Activated CD4-positive, CD25-positive, alpha-beta regulatory T cell treated with anti-CD3 and anti-CD28 coated beads, Interleukin-2, amount 50 U/mL, for 24 hours (primary cell): ENCODE data around the gene WLS.
"Not testable (repeated sequence)": the region's sequence is repeated elsewhere in the genome, so short reads cannot be mapped to it uniquely, and the experiment has no call there.

Experiments used
- ATAC-seq, 2 donors: fragments of 150-1000 bp; cut with Tn5 transposase; one replicate each; pipeline ENCODE4 v1.10.0; 2021; ENCODE audit warnings: mild to moderate bottlenecking in 1 of 2, moderate library complexity in 1 of 2

The WLS gene

DNA sequence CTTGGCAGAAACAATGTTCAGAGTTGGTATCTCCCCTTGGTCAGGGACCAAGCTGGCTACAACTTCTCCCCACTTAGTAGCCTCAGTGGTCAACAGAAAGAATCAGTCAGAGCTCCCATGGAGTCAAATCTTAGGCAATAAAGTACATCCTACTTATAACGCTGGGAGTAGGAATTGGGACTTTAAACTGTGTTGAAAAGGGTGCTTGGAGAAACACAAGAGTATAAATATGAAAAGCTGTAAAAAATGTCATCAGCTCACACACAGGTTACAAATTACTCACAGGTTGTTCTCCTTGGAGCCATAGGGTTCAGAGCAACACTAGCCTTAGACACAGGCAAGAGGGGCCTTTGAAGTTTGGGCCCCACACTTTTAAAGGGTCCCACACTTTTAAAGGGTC, 67.4 kb downstream of the WLS start:
- no peak for ATAC-seq

DNA sequence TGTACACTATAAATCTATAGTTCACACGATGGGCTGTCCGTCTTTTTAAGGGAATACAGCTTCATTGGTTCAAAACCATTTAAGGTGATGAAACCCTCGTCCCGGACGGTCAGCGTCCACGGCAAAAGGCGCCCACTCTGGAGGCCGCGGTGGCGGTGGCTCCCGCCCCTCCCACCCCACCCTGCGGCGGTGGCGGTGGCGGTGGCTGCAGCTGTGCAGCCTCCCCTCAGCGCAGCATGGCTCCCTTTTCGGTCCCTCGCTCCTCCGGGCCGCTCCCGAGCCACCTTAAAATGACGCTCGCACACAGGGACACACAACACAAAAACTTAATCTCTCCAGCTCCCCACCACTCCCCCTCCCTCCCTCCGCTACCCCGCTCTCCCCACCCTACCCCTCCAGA, 69.1 kb downstream of the WLS start:
- no peak for ATAC-seq

DNA sequence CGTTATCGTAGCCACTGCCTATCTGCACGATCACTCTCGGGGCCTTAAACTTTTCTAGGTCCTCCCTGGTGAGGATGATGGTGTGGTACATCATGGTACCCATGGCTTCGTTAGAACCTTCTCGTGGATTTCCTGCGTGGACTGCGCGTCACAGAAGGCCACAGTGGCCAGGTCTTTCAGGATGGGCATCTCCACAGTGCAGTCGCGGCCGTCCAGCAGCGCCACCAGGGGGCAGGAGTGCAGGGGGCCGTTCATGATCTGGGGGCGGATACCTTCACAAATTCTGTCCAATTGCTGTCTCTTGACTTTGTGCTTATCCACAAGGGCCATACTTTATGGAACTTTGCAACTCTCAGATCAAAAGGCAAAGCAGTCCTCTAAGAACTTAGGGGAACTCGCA, 69.6 kb downstream of the WLS start:
- ATAC-seq: no peak

DNA sequence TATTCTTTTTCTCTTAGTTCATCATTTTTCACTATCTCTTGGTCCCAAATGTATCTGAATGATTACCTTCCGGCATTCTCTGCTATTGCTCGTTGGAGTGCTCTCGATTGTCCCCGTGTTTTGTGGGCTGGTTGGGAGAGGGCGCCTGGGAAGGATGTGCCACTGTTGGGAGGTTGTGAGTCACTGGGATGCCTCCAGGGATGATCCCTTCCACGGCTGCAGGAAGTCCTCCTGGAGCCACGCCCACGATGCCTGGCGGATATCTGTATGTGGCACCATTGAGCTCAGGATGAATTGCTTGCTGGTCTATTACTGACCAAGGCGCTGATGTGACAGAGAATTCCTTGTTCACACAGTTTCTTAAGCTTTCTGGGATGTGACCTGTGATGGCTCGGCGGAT, 70.7 kb downstream of the WLS start:
- ATAC-seq: not testable (repeated sequence)

DNA sequence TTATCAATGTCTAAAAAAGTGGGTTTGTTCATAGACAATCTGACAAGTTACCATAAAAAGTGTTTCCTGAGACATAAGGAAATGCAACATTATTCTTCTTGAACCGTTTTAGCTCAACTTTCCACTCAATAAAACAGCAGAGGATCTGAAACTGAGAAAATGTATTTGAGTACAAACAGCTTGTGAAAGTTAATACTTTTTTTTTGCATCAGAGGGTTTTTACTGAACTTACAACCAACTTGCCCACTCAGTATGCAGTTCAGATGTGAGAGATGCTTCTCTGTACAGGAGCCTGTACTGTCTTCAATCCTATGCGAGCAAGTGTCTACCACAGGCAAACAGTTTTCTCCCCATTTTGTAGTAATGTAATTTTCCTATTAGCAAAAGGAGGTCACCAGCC, 71.4 kb downstream of the WLS start:
- not testable (repeated sequence) for ATAC-seq

DNA sequence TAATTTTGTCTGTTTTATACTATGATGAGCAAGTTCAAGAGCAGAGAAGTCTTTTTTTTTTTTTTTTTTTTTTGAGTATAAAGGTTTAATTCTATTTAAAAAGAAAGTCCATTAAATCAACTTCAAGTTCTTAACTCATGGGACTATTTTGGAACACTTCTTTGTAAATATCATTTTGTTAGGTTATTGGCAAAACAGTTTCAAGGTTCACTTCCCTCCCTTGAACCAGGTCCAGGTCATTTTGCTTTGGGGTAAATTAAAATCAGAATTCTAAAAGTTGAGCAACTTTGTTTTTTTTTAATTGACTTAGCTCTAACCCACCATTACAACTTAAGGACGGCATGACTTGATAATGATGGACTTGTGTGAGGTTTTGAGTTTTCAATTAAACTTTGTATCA, 72.3 kb downstream of the WLS start:
- ATAC-seq: no peak

DNA sequence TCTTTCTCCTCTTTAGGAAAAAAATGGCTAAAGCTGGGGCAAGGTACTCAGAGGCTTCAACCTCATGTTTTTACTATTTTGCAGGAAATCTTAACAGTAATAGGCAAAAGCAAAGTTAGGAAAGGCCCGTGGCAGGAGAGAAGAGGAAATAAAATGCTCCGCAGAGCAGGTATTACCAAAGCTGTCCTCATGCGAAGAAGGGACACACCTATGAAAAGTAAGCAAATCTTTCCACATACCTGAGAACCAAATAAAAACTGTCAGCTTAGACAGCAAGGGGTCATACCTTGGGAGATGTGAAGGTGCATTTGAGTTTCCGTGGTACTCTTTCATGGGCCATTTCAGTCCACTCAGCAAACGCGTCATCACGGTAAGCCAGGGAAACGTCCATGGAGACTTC, 73.5 kb downstream of the WLS start:
- no peak for ATAC-seq

DNA sequence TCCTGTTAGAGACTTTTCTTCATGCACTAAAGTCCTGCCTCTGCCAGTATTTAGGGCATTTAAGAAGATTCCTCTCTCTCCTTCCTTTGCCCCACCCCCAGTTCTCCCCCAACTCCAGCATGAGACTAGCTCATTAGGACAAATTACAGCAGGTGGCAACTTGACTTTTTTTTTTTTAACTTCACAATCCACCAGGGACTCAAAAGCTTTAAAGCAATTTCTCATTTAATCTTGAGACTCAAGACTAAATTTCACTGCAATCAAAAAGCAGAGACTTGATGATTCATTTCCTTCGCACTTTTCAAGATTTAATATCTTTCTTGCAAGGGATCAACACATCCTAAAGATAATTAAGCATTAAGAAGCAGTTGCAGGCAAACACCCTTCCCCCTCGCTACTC, 74.9 kb downstream of the WLS start:
- ATAC-seq: no peak

DNA sequence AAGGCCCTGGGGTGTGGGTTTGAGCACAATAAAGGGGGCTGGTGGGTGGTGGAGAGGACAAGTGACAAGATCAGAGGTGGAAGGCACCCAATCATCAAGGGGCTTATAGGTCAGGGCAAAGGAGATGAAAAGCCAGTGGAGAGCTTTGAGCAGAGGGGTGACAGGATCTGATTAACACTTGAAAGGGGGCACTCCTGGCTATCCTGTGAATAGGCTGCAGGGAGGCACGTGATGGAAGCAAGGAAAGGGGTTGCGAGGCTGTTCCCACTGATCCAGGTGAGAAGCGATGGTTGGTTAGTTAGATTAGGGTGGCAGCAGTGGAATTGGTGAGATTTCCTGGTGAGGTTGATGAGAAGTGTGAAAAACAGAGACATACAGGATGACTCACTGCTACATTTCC, 80.6 kb downstream of the WLS start:
- no peak for ATAC-seq

DNA sequence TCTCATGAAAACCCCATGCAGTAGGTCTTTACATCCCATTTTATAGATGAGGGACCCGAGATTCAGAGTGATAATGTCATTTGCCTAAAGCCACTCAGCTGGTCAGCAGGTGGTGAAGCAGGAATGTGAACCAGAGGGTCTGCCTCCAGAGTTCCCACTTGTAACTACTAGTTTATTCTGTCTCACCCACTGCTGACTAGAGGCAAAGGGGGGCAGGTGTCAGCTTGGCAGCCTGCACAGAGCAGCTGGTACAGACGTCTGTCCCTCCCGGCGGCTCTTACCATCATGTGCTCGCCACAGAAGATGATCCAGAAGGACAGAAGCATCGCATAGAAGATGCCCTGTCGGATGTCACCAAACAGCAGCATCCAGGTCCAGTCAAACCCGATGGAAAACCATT, 82.4 kb downstream of the WLS start:
- ATAC-seq: no peak

DNA sequence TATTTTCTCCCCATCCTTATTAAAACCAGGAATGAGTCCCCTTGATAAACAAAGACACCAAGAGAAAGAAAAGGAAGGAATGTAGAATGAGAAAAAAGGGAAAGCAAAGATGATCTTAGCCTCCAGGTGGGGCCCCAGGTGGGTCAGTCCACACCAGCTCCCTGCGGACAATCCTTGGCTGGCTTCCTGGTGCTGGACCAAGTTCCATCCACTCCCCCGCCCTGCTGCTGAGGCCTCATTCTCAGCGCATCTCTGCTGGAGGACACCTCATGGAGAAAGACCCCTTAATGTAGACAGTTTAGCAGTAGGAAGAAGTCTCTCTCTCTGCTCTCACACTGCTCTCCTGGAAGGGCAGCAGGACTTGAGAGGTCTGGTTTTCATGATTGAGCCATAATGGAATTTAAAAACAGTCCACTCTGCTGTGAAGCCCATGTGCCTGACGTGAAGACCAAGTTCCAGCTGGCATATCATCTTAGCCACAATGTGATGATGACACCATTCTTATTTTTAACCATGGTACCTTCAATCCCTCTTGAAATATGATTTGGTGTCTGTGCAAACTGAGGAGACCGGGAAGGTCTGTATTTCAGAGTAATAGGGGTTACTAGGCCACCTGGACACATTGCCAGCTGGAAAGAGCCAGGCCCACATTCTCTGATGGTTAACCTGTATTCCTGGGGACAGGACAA, 83.1 kb downstream of the WLS start:
- no peak for ATAC-seq

DNA sequence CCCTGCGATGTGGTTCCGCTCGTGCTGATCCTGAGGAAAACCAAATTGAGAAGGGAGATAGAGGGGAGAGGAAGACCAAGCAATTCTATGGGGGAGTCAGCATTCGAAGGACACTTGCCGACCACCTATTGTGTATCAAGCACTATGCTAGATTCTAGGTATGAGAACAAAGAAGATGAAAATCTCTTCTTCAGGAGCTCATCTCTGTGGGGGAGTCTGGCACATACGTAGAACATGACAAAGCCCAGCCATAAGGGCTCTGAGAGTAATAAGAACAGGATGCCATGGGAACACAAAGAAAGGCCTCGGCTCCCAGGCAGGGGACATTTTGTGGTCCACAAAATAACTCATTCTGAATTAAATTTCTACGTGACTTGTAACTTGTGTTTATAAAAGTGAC, 83.7 kb downstream of the WLS start:
- ATAC-seq: no peak

DNA sequence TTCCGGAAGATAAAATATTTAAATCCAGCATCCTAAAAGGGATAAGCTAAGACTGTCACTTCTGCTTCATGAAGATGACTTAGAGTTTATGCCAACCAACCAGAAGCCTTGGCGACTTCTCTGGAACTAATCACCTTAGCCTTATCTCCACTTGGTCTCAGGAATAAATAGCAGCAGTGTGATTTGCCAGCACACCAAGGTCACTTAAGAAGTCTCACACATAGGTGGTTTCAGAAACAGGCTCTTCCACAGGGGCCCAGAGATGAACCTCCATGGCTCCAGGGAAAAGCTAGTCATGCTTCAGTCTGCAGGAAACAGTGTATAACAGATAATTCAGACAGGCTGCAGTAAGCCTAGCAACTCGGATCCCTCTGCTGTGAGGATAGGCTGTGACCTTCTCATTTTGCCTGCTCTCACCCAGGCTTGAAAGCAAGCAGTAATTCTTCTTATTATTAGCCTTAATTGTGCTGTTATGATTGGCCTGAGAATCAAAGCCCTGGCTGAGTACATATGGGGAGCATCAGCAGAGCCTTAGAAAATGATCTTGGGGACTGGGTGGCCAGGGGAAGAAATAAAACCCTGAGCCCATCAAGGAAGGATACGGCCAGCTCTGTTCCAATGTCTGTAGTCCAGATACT, 84.7 kb downstream of the WLS start:
- no peak for ATAC-seq

DNA sequence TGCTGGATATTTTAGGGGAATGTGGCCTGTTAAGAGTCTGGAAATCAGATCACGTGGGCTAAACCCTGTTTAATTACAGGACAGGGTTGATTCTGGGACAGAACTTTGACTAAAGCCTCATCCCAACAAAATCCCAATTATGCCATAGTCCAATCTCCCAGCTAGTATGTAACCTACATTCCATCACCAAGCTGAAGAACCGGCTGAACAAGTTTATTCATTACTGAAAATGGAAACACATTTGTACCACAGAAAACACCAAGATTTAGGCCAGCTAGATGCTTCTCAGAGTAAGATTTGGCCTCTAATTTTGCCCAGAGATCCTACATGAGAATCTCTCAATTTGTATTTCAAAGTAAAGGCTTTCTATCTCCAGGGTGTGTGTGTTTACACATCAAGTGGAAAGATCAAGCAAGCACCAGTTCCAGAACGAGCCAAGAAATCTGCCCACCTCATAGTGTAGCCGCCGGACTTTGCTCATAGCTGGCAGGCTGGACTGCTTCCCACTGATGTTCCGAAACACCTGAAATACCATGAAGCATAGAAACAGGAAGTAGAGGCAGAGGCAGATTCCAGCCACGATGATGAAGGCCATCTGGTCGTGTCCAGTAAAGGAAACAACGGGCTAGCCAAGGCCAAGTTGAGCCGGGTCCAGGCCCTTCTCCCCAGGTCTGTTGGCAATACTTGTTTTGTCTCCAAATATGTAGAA, 86.8 kb downstream of the WLS start:
- no peak for ATAC-seq

DNA sequence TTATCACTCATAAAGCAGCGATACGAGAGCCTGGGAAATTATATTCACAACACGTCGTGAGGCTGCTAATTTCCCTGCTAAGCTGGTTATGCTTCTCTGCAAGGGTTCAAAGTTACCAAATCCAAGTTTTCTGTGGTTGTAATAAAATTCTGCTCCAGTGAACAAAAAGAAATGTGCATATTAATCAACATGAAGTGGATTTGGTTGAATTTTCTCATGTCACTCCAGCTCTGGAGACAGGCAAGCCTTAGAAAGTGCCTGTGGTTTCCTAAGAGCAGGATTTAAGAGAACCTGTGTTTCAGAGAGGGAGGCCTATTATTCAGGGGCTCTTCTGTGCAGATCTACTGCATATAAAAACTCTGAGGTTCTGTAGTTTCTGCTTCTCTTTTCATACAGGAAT, 87.5 kb downstream of the WLS start:
- ATAC-seq: no peak

DNA sequence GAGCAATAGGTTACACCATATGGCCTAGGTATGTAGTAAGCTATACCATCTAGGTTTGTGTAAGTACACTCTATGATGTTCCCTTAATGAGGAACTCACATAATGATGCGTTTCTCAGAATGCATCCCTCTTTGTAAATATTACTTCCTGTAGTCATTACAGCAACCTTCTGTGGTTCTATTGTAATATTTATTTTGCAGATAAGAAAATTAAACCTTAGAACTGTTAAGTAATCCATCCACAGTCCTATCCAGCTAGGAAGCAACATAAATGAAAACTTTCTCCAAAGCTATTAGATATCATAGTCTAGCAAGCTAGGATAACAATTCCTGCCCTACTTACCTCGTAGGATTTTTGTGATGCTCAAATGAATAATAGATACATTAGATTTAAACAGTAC, 88.7 kb downstream of the WLS start:
- no peak for ATAC-seq

DNA sequence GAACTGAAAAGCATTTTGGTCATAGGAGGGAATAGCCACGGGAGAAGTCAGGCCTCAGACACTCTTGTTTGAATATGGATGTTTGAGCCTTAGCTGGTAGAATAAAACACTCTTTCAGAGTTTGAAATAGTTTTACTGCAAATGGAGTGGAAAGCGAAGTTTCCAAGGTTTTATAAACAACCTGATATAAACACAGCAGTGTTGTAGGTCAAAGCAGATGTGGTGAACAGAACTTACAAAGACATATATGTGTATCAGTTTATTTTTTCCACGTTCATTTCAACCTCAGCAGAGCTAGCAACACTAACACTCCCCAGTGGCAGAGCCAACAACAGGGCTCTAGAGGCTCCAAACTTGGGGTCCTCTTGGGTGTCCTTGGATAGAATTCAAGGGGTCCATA, 89.9 kb downstream of the WLS start:
- no peak for ATAC-seq

DNA sequence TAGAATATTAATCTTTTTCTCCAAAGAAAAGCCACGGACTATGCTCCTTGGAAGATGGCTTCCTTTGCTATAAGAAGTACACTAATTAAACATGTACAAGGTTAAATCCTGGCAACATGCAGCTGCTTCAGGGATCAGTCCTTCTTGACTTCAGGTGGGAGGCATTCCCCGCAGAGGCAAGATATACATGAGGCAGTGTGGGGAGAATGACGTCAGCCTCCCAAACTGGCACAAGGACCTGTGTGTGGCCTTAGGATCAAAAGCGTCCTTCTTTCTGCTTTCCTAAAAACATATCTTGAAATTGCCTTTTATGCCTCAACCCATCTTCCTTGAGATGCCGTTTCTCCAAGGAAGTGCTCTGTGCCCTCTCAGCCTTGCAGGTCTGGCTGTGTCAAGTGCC, 90.3 kb downstream of the WLS start:
- ATAC-seq: no peak

DNA sequence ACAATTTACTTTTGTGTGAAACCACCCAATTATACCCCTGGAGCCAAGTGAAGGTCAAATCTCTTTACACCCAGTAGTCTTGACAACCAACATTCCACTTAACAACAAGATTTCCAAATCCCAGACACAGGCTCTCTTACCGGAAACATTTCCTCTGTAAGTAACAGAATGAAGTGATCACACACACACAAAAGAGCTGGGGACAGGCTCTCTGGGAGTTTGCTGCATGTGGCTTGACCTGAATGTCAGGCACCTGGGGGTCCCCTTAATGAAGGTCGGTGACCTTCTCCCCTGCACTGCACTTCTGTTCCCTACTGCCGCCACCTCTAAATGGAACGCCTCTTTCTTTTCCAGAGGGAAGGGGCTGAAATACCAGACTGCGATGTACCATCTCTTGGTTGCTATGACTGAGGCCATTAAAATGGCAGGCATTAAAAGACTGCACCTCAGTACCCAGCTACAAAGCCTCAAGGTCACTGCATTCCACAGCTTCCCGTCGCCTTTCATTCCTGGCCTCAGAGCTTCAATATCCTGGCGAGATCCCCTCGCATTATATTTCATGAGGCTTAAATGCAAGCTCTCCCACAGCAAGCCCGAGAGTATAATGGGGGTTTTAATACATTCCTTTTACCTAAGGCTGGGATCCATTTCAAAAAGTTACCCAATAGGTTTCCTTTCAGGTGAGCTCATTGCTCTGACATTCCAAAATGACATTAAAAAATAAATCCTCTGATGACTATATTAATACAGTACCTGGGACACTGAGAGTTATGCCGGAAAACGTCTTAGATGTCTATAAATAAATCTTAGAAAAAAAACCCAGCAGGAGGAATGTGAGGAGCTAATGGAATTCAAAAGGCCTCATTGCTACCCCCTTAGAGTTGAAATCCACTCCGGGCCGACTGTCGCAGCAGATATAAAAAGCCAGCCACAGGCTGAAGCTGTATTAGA, 91.0 kb downstream of the WLS start:
- ATAC-seq: no peak

DNA sequence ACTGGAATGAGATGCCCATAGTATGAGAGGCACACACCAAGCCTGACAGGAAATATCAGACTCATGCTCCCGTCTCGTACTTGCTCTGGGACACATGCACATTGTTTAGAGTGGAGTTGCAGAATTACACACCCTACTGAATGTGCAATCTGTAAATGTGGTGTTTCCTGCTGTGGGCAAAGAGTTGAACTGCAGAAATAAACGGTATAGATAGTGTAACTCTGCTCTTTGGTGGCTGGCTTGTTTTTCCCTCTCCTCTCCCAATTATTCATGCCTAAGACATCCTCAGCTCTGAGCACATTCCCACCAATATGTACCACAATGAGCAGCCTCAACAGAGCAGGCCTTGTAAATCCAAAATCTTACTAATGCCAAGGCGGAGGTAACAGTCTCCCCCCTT, 91.8 kb downstream of the WLS start:
- no peak for ATAC-seq

DNA sequence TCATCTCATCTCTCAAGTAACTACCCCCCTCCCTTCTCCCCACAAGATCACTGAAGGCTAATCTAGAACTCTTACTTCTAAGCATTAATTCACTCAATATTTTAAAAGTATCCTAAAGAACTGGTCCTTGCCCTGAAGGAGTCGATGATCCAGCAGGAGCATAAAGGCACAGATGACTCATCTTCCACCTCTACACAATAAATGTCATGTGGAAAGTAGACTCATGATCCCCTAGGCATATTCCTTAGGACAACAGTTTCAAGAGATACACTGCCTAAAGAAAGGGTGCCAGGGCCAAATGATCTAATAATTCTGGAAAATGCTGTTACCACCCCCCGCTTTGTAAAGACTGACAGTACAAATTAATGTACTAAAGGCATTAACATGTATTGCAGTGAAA, 96.1 kb downstream of the WLS start:
- ATAC-seq: no peak

DNA sequence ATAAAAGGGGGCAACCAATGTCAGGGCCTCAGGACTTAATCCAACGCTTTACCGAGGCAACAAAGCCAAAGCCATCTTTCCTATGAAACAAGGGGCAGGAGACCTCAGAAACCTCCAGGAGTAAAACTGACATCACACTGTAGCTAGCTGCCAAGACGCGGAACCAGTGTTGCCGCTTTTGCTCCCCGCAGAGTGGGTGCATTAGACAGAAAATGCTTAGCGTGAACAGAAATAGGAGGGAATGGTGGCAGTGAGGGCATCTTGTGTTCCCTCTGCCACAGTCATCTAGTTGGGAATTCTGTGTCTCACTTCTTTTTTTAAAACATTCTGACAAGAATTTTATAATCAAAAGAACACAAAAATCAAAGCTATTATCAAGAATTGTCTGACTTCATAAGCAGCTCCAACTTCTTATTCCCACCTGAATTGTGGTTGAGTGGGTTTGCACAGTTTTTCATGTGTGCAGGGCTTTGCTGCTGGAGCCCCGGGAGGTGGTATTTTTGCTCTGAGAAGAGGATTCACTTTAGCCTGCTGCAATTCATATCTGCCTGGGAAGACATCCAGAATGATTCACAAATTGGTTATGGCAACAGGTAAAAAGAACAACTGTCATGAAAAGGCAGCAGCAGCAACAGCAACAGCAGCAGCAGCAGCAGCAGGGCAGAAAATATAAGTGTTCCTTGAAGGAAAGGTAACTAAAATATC, 99.7 kb downstream of the WLS start:
- no peak for ATAC-seq

DNA sequence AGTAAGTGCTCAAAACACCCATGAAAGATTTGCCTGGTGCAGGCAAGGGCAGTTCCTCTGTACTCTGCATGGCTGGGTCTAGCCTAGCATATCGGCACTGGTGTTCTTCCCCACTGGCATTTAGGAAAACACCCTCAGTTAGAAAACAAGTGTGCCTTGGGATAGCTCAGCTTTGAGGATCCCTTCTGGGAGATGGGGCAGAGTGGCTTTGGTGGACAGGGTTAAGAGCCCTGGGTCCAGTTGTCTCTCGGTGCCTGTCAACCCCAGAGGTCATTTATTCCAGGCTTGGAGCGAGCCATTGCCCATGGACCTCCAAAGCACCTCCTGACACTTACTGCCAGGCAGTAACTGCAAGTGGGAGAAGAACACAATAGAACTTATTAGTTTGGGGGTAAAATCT, 101.1 kb downstream of the WLS start:
- ATAC-seq: no peak
